Sigmoid colon (tissue), 4 donors: ENCODE results near the gene ACTN1.

Source experiments
- CTCF ChIP-seq, 4 experiments: fragments of 450-650 bp in 3 of 4; fragments of 200-600 bp in 1 of 4; IDR thresholded peaks; one replicate each; pipeline ENCODE4 v1.5.1; 2016 to 2019; ENCODE audit warnings: antibody characterized with exemption in 4 of 4, mild to moderate bottlenecking in 3 of 4, moderate library complexity in 2 of 4
- EP300 ChIP-seq, 4 donors: sonication (generic); formaldehyde crosslinking; IDR thresholded peaks; one replicate each; pipeline ENCODE4 v1.6.1; 2017; ENCODE audit warnings: antibody characterized with exemption in 4 of 4

- peak; percentile 96 to 99 (median 97) for TF ChIP-seq CTCF (IDR thresholded peaks at IDR 0.05)
- TF ChIP-seq EP300 (IDR thresholded peaks at IDR 0.05) = no peak
Measured at GRCh38 chr14:68911594-68912227, 67.4 kb downstream of the ACTN1 start.
